Measurements from ENCODE around the gene MPV17L2. TPM values are rescaled to one million over a fixed set of nuclear protein-coding genes. Genes with fewer than 3 reads are reported as not detected.

Gene MPV17L2
- total RNA-seq, 4 donors from 2014 or later, result 8.5 to 29.3 (median 20.2) TPM

GRCh38 chr19:18170714-18171255 is 22.2 kb upstream of the MPV17L2 start:
- intact Hi-C loops (cut with DNase I; ENCODE audit: low total_unique reads), result no loop called here
- peak in 1 of 2 donors; percentile 89 for DNase-seq (ENCODE audit: low spot score in 2 of 2)

GRCh38 chr19:18171605-18172327 is 21.3 kb upstream of the MPV17L2 start:
- WGBS, 2 donors, result 83 to 87% methylated on average over 8 of the region's 8 CpGs
- no peak for DNase-seq (ENCODE audit: low spot score in 2 of 2)
- H3K4me3 ChIP-seq (ENCODE audit: low read depth, poor library complexity, severe bottlenecking), result no peak overlapping the region
- intact Hi-C loops (cut with DNase I; ENCODE audit: low total_unique reads), result no loop called here
- TF ChIP-seq CTCF (IDR thresholded peaks at IDR 0.05) (no peak), POLR2A (IDR thresholded peaks at IDR 0.05) (no peak)

More at GRCh38 chr19:18170714-18171255, 22.2 kb upstream of the MPV17L2 start:
- TF ChIP-seq CTCF (IDR thresholded peaks at IDR 0.05) (no peak), POLR2A (IDR thresholded peaks at IDR 0.05) (no peak)
- 49 to 51% methylated on average over 16 of the region's 16 CpGs for WGBS, 2 donors
- H3K4me3 ChIP-seq (ENCODE audit: low read depth, poor library complexity, severe bottlenecking), result no peak overlapping the region

GRCh38 chr19:18172331-18173053 is 20.5 kb upstream of the MPV17L2 start:
- no peak overlapping the region for H3K4me3 ChIP-seq (ENCODE audit: low read depth, poor library complexity, severe bottlenecking)
- 81 to 84% methylated on average over 7 of the region's 7 CpGs for WGBS, 2 donors
- TF ChIP-seq POLR2A (IDR thresholded peaks at IDR 0.05) (no peak), CTCF (IDR thresholded peaks at IDR 0.05) (no peak)
- intact Hi-C loops (cut with DNase I; ENCODE audit: low total_unique reads), result no loop called here
- no peak for DNase-seq (ENCODE audit: low spot score in 2 of 2)

GRCh38 chr19:18173054-18173571 is 19.9 kb upstream of the MPV17L2 start:
- intact Hi-C loops (cut with DNase I; ENCODE audit: low total_unique reads), result no loop called here
- WGBS, 2 donors, result 47 to 61% methylated on average over 18 of the region's 18 CpGs
- peak in 1 of 2 donors; percentile 92 for DNase-seq (ENCODE audit: low spot score in 2 of 2)
- TF ChIP-seq CTCF (IDR thresholded peaks at IDR 0.05), result no peak
- TF ChIP-seq POLR2A (IDR thresholded peaks at IDR 0.05), result no peak
- H3K4me3 ChIP-seq (ENCODE audit: low read depth, poor library complexity, severe bottlenecking), result no peak overlapping the region

GRCh38 chr19:18173572-18174288 is 19.3 kb upstream of the MPV17L2 start, which contains the start of gene IFI30:
IFI30 (plus strand) TSS chr19:18173813; CDS start chr19:18173842, 29 bp downstream.
- peak in 1 of 2 donors; percentile 12 for TF ChIP-seq POLR2A (IDR thresholded peaks at IDR 0.05)
- no peak for TF ChIP-seq CTCF (IDR thresholded peaks at IDR 0.05)
- 1% methylated on average over 34 to 36 of the region's 47 CpGs for WGBS, 2 donors
- intact Hi-C loops (cut with DNase I; ENCODE audit: low total_unique reads), result no loop called here
- DNase-seq (ENCODE audit: low spot score in 2 of 2), result peak; percentile 65 to 95
- peak within 1 kb of the TSS; percentile 60 for H3K4me3 ChIP-seq (ENCODE audit: low read depth, poor library complexity, severe bottlenecking)

Data from lower leg skin (tissue), 4 donors.